ENCODE results near the gene APBB2. TPM values are rescaled to one million over a fixed set of nuclear protein-coding genes. Genes with fewer than 3 reads are reported as not detected.

Gene APBB2
- total RNA-seq, 4 donors from 2014 or later: 51.7 to 75.9 (median 71.1) TPM

GRCh38 chr4:41110050-41110449 is 104.3 kb downstream of the APBB2 start:
- Histone ChIP-seq H3K9me3 (no peaks in the 10 kb centered on the region), H3K27me3 (no peaks in the 10 kb centered on the region), H3K36me3 (no peaks in the 10 kb centered on the region), H3K4me3 (no peak overlapping the region), H3K4me1 (no peaks in the 10 kb centered on the region), H3K27ac (replicated peaks in 1 of 4) (no peak overlapping the region)
- DNase-seq (ENCODE audit: extremely low spot score): no peak
- 95% methylated on average over 9 of the region's 9 CpGs for WGBS
- TF ChIP-seq POLR2AphosphoS5 (IDR thresholded peaks at IDR 0.05): no peak
- intact Hi-C loops (cut with DNase I): no loop called here

- TF ChIP-seq EP300 (IDR thresholded peaks at IDR 0.05): no peak
- TF ChIP-seq POLR2AphosphoS5 (IDR thresholded peaks at IDR 0.05): no peak
- TF ChIP-seq POLR2A (IDR thresholded peaks at IDR 0.05; ENCODE audit: low read depth): no peak
- TF ChIP-seq, protein P1, sequence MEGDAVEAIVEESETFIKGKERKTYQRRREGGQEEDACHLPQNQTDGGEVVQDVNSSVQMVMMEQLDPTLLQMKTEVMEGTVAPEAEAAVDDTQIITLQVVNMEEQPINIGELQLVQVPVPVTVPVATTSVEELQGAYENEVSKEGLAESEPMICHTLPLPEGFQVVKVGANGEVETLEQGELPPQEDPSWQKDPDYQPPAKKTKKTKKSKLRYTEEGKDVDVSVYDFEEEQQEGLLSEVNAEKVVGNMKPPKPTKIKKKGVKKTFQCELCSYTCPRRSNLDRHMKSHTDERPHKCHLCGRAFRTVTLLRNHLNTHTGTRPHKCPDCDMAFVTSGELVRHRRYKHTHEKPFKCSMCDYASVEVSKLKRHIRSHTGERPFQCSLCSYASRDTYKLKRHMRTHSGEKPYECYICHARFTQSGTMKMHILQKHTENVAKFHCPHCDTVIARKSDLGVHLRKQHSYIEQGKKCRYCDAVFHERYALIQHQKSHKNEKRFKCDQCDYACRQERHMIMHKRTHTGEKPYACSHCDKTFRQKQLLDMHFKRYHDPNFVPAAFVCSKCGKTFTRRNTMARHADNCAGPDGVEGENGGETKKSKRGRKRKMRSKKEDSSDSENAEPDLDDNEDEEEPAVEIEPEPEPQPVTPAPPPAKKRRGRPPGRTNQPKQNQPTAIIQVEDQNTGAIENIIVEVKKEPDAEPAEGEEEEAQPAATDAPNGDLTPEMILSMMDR (IDR thresholded peaks at IDR 0.05): no peak
- Histone ChIP-seq H3K4me1 (peaks cover 4 to 14% (median 10%) of the 10 kb centered on the region in 4 donors), H3K27ac (replicated peaks in 1 of 4) (no peak overlapping the region), H3K27me3 (no peaks in the 10 kb centered on the region), H3K36me3 (no peaks in the 10 kb centered on the region), H3K9me3 (no peaks in the 10 kb centered on the region), H3K4me3 (no peak overlapping the region)
- WGBS: 93% methylated on average over 3 of the region's 3 CpGs
- DNase-seq (ENCODE audit: extremely low spot score): no peak
- intact Hi-C loops (cut with DNase I): no loop called here
Observed at GRCh38 chr4:41108481-41108880, 105.9 kb downstream of the APBB2 start.

GRCh38 chr4:41106694-41107419 is 107.5 kb downstream of the APBB2 start:
- H3K27ac ChIP-seq (replicated peaks in 1 of 4): no peak overlapping the region
- intact Hi-C loops (cut with DNase I): no loop called here
- TF ChIP-seq EP300 (IDR thresholded peaks at IDR 0.05) (no peak), POLR2AphosphoS5 (IDR thresholded peaks at IDR 0.05) (no peak), POLR2A (IDR thresholded peaks at IDR 0.05; ENCODE audit: low read depth) (no peak)
- TF ChIP-seq, protein P1 (IDR thresholded peaks at IDR 0.05): no peak
- no peak for DNase-seq (ENCODE audit: extremely low spot score)
- no peaks in the 10 kb centered on the region for H3K27me3 ChIP-seq
- H3K4me1 ChIP-seq: peaks cover 4 to 15% (median 11%) of the 10 kb centered on the region in 4 donors
- no peaks in the 10 kb centered on the region for H3K9me3 ChIP-seq
- H3K36me3 ChIP-seq: no peaks in the 10 kb centered on the region
- 100% methylated on average over 7 of the region's 7 CpGs for WGBS
- H3K4me3 ChIP-seq: no peak overlapping the region

GRCh38 chr4:41106081-41106480 is 108.3 kb downstream of the APBB2 start:
- no peak overlapping the region for H3K4me3 ChIP-seq
- no peak for DNase-seq (ENCODE audit: extremely low spot score)
- H3K27ac ChIP-seq (replicated peaks in 1 of 4): no peak overlapping the region
- intact Hi-C loops (cut with DNase I): no loop called here
- H3K4me1 ChIP-seq: peaks cover 4 to 15% (median 11%) of the 10 kb centered on the region in 4 donors
- H3K36me3 ChIP-seq: no peaks in the 10 kb centered on the region
- H3K9me3 ChIP-seq: no peaks in the 10 kb centered on the region
- TF ChIP-seq EP300 (IDR thresholded peaks at IDR 0.05) (no peak), POLR2AphosphoS5 (IDR thresholded peaks at IDR 0.05) (no peak), POLR2A (IDR thresholded peaks at IDR 0.05; ENCODE audit: low read depth) (no peak)
- TF ChIP-seq, protein P1 (IDR thresholded peaks at IDR 0.05): no peak
- H3K27me3 ChIP-seq: no peaks in the 10 kb centered on the region

DNA sequence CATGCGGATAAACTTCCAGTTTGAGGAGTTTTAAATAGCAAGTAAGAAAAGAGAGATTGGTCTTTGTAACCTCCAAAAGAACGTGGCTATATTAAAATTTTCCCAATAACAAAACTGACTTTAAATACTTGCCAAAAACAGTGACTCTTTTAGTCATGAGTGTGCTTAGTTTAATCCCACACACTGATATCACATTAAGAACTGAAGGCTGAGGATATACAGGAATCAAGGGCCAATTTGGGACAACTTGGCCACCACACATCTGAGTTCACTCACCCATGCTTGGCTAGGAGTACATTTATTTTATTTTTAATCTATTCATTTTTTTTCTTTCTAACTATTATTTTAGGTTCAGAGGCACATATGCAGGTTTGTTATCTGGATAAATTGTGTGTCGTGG is 110.2 kb downstream of the APBB2 start:
- no peak for DNase-seq (ENCODE audit: extremely low spot score)
- H3K4me1 ChIP-seq: peaks cover 5 to 17% (median 12%) of the 10 kb centered on the region in 4 donors
- WGBS: 55% methylated on average over 3 of the region's 3 CpGs
- intact Hi-C loops (cut with DNase I): no loop called here
- H3K27ac ChIP-seq (replicated peaks in 1 of 4): peak overlapping the region in 3 of 4 donors; percentile 6 to 28 (median 12)
- no peaks in the 10 kb centered on the region for H3K9me3 ChIP-seq
- H3K36me3 ChIP-seq: no peaks in the 10 kb centered on the region
- H3K4me3 ChIP-seq: no peak overlapping the region
- no peaks in the 10 kb centered on the region for H3K27me3 ChIP-seq
- TF ChIP-seq EP300 (IDR thresholded peaks at IDR 0.05) (no peak), POLR2A (IDR thresholded peaks at IDR 0.05; ENCODE audit: low read depth) (no peak), POLR2AphosphoS5 (IDR thresholded peaks at IDR 0.05) (no peak)
- TF ChIP-seq, protein P1 (IDR thresholded peaks at IDR 0.05): no peak

Data from esophagus muscularis mucosa (tissue), 4 donors.